ENCODE results near the gene NAA50. TPM values are rescaled to one million over a fixed set of nuclear protein-coding genes. Genes with fewer than 3 reads are reported as not detected.

Gene NAA50
- total and polyA plus RNA-seq, 5 donors = 26.5 to 91.7 (median 66.9) TPM

DNA sequence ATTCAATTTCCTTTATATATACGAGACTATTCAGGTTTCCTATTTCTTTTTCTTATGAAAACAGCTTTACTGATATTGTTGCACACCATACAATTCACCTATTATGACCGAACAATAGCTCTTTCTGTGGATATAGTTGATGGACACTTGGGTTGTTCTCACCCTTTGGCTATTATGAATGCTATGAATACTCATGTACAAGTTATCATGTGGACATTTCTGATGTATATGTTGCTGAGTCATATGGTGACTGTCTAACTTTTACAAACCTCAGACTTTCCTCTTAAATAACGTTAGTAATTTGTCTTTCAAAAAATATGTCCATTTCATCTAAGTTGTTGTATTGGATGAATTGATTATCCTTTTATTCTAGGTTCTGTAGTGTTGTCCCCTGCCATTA is 33.9 kb downstream of the NAA50 start:
- no peak for DNase-seq
- no peak overlapping the region for H3K4me3 ChIP-seq (ENCODE audit: low read length)
- intact Hi-C loops (cut with DNase I) = no loop called here
- no peaks in the 10 kb centered on the region for H3K9me3 ChIP-seq (ENCODE audit: control insufficient read depth, low read length)
- no peak overlapping the region for H3K27ac ChIP-seq (ENCODE audit: low read length)
- WGBS = 45% methylated on average over 3 of the region's 3 CpGs
- no peaks in the 10 kb centered on the region for H3K4me1 ChIP-seq (ENCODE audit: control insufficient read depth, insufficient read depth, low read length)
- ATAC-seq = no peak
- H3K27me3 ChIP-seq (ENCODE audit: control insufficient read depth, insufficient read depth) = no peaks in the 10 kb centered on the region

DNA sequence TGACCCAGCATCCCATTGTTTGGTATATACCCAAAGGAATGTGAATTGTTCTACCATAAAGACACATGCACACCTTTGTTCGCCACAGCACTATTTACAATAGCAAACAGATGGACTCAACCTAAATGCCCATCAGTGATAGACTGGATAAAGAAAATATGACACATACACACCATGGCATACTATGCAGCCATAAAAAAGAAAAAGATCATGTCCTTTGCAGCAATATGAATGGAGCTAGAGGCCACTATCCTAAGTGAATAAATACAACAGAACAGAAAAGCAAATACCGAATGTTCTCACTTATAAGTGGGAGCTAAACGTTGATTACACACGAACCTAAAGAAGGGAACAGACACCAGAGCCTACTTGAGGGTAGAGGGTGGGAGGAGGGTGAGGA is 38.2 kb downstream of the NAA50 start:
- DNase-seq (no peak), ATAC-seq (no peak)
- H3K9me3 ChIP-seq (ENCODE audit: control insufficient read depth, low read length) = no peaks in the 10 kb centered on the region
- H3K4me1 ChIP-seq (ENCODE audit: control insufficient read depth, insufficient read depth, low read length) = no peaks in the 10 kb centered on the region
- intact Hi-C loops (cut with DNase I) = no loop called here
- H3K27me3 ChIP-seq (ENCODE audit: control insufficient read depth, insufficient read depth) = no peaks in the 10 kb centered on the region
- H3K27ac ChIP-seq (ENCODE audit: low read length) = no peak overlapping the region
- no peak overlapping the region for H3K4me3 ChIP-seq (ENCODE audit: low read length)
- WGBS = 96% methylated on average over 4 of the region's 4 CpGs

DNA sequence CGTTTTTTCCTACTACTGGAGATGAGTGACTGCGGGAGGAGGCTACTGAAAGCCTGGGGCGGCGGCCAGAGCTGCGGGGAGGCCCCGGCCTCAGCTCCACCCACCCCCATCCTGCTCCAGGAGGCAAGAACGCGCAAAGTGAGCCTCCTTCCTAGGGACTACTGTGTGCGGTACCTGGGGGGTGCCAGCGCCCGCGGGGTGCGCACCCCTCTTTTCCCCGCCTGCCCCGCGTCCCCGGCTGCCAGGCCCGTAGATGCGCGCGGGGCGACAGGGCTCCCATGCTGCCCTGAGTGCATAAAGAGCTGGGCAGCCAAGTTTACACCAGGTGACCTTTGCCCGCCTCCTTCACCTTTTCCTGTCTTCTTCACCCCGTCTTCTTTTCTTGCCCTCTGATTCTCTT is 47.1 kb downstream of the NAA50 start:
- WGBS = 14% methylated on average over 24 of the region's 24 CpGs
- no peaks in the 10 kb centered on the region for H3K27me3 ChIP-seq (ENCODE audit: control insufficient read depth, insufficient read depth)
- DNase-seq = peak; percentile 22 to 66 (median 59)
- no peaks in the 10 kb centered on the region for H3K9me3 ChIP-seq (ENCODE audit: control insufficient read depth, low read length)
- H3K4me3 ChIP-seq (ENCODE audit: low read length) = peak overlapping the region; percentile 11
- no peak for ATAC-seq
- H3K4me1 ChIP-seq (ENCODE audit: control insufficient read depth, insufficient read depth, low read length) = no peaks in the 10 kb centered on the region
- H3K27ac ChIP-seq (ENCODE audit: low read length) = peak overlapping the region; percentile 3
- intact Hi-C loops (cut with DNase I) = no loop called here

DNA sequence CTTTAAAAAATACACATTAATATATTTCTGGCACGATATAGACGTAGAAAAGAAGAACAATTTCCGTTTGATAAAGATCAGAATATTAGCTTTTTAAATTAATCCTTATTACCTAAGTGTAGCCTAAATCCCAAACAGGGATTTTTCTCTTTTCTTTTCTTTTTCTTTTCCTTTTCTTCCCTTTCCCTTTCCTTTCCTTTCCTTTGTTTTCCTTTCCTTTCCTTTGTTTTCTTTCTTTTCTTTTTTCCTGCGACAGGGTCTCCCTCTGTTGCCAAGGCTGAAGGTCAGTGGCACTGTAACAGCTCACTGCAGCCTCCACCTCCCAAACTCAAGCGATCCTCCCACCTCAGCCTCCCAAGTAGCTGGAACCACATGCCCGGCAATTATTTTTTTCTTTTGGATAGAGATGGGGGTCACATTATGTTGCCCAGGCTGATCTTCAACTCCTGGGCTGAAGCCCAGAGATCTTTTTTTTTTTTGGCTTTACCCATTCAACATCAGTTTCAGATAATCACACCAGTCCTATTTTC is 47.8 kb downstream of the NAA50 start:
- 74% methylated on average over 6 of the region's 6 CpGs for WGBS
- no peaks in the 10 kb centered on the region for H3K27me3 ChIP-seq (ENCODE audit: control insufficient read depth, insufficient read depth)
- intact Hi-C loops (cut with DNase I) = no loop called here
- H3K4me3 ChIP-seq (ENCODE audit: low read length) = no peak overlapping the region
- ATAC-seq (no peak), DNase-seq (no peak)
- no peaks in the 10 kb centered on the region for H3K4me1 ChIP-seq (ENCODE audit: control insufficient read depth, insufficient read depth, low read length)
- H3K27ac ChIP-seq (ENCODE audit: low read length) = peak overlapping the region; percentile 36
- no peaks in the 10 kb centered on the region for H3K9me3 ChIP-seq (ENCODE audit: control insufficient read depth, low read length)

DNA sequence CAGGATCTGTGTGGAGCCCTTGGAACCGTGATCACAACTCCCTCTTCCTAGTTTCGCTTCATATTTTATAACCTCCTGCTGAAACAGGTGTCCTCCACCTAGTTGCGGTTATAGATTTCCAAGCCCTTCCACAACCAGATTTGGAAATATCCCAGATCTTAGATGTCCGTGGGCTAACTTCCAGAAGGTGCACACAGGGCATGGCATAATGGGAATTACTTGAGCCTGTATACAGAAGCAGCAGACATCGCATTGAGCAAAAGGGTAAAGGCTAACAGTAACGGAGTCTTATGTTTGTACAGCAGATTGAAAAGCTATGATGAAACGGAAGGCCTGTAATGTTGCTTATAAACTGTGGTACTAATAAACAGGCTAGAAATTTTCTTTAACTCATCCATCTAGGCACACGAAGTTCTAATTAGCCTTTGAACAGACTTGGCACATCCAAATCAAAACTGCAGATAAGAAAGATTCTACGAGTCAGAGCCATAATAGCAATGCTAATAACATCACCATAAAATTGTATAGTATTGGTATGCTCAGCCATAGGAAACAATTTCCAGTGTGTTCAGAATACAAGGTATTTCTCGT is 48.5 kb downstream of the NAA50 start:
- ATAC-seq = no peak

DNA sequence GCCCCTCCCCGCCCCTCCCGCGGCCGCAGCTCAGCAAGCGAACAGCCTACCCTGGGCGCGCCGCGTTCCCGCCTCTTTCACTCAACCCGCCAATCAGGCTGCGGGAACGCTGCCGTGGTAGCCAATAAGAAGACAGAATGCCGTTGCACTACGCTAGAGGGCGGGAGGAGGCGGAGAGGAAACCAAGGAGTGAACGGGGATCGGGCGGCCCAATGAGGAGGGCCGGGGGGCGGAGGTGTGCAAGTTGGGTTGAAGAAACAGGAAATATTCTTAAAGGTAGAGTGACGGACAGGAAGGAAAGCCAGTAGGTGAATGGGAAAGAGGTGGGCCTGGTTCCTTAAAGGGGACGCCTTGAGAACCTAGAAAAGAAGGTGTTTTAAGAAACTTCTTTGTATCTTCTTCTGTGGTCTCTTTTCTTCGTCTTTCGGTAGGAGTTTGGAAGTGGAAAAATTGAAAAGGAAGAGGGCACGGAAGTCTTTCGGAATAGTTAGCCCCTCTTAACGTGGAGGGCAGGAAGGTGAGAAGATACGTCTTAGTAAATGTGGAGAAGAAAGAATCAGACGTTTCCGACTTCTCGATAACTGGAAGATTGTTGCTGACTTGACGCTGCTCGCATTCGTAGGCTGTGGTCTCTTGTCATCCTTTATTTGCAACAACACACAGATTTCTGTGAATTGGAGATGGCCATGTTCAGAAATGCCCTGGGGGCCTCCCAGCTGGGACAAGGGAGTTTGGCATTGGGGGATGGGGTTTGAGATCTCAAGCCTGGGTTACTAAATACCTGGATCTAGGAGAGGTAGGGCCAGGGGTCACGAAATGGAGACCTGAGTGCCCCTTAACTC is 49.2 kb downstream of the NAA50 start:
- Histone ChIP-seq H3K4me3 (ENCODE audit: low read length) (peak overlapping the region; percentile 95), H3K4me1 (ENCODE audit: control insufficient read depth, insufficient read depth, low read length) (peaks cover 1% of the 10 kb centered on the region), H3K27ac (ENCODE audit: low read length) (peak overlapping the region; percentile 87), H3K27me3 (ENCODE audit: control insufficient read depth, insufficient read depth) (no peaks in the 10 kb centered on the region), H3K9me3 (ENCODE audit: control insufficient read depth, low read length) (no peaks in the 10 kb centered on the region)
- peak; percentile 99 to 100 (median 99) for DNase-seq
- WGBS = under 1% methylated on average over 38 of the region's 38 CpGs
- intact Hi-C loops (cut with DNase I) = no loop called here
- ATAC-seq = peak; percentile 98

More for the DNA sequence above, 48.5 kb downstream of the NAA50 start:
- WGBS = 6% methylated on average over 10 of the region's 10 CpGs
- Histone ChIP-seq H3K27ac (ENCODE audit: low read length) (peak overlapping the region; percentile 87), H3K4me1 (ENCODE audit: control insufficient read depth, insufficient read depth, low read length) (no peaks in the 10 kb centered on the region), H3K4me3 (ENCODE audit: low read length) (peak overlapping the region; percentile 90), H3K9me3 (ENCODE audit: control insufficient read depth, low read length) (no peaks in the 10 kb centered on the region), H3K27me3 (ENCODE audit: control insufficient read depth, insufficient read depth) (no peaks in the 10 kb centered on the region)
- no peak for DNase-seq
- intact Hi-C loops (cut with DNase I) = no loop called here

DNA sequence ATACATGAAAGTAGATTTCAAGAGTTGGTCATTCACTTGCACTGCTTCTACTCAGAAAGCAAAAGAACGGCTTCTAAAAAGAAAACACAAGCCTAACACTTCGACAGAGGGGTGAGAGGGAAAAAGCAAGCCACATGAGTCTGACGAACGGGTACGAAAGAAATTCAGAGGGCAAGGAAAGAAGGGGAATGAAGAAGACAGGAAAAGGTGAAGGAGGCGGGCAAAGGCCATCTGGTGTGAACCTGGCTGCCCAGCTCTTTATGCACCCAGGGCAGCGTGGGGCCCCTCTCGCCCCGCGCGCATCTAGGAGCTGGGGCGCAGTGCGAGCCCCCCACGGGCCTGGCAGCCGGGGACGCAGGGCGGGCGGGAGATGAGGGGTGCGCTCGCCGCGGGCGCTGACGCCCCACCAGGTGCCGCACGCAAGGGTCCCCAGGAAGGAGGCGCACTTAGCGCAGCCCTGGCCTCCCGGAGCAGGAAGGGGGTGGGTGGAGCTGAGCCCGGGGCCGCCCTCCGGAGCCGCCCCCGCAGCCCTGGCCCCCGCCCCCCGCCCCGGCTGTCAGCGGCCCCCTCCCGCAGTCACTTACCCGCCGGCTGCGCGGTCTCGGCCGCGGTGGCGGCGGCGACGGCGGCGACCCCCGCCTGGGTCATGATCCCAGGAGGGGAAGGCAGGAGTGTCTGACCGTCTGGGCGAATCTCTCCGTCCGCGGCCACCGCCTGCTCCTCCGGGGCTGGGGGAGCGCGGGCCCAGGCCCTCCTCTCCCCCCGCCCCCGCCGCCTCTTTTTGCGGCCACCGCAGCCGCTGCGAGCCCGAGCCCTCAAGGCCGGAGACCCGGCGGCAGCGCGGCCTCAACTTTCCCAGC is 50.0 kb downstream of the NAA50 start, which contains the start of gene USF3:
USF3 (minus strand) TSS at position 857 of the 860 bp plus-strand sequence. CDS start 21,764 bp downstream, outside the sequence.
- Histone ChIP-seq H3K27me3 (ENCODE audit: control insufficient read depth, insufficient read depth) (no peaks in the 10 kb centered on the region), H3K9me3 (ENCODE audit: control insufficient read depth, low read length) (no peaks in the 10 kb centered on the region), H3K4me3 (ENCODE audit: low read length) (peak within 1 kb of the TSS; percentile 95), H3K4me1 (ENCODE audit: control insufficient read depth, insufficient read depth, low read length) (peaks cover 3% of the 10 kb centered on the region), H3K27ac (ENCODE audit: low read length) (peak within 1 kb of the TSS; percentile 98)
- ATAC-seq (peak; percentile 89 to 90), DNase-seq (peak; percentile 77 to 92 (median 91))
- intact Hi-C loops (cut with DNase I) = loop anchor here in 1 of 4 donors (2.0 kb wide), 1 partner anchor 77 kb away; no protein-coding TSS in a partner anchor
- WGBS = under 1% methylated on average over 74 of the region's 75 CpGs

DNA sequence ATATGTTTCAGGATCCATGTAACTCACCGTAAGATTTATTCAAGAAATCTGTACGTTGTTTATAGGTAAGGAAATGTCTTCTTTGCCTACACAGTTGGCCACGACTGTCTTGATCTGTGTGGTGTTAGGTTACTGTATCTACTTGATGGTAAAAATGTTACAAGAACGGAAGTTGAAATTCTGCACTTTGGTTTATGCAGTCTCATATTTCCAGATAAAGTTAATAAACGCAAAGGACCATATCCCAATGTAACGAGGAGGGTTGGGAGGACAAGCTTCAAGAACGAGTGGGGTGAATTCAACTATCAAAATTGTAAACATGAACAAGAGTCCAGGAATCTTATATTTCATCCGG is 50.6 kb downstream of the NAA50 start:
- H3K4me1 ChIP-seq (ENCODE audit: control insufficient read depth, insufficient read depth, low read length) = peaks cover 3% of the 10 kb centered on the region
- intact Hi-C loops (cut with DNase I) = loop anchor here in 1 of 4 donors (2.0 kb wide), 1 partner anchor 77 kb away; no protein-coding TSS in a partner anchor
- ATAC-seq = no peak
- H3K9me3 ChIP-seq (ENCODE audit: control insufficient read depth, low read length) = no peaks in the 10 kb centered on the region
- H3K27me3 ChIP-seq (ENCODE audit: control insufficient read depth, insufficient read depth) = no peaks in the 10 kb centered on the region
- no peak for DNase-seq
- H3K27ac ChIP-seq (ENCODE audit: low read length) = no peak overlapping the region
- H3K4me3 ChIP-seq (ENCODE audit: low read length) = peak overlapping the region; percentile 95
- WGBS = 19% methylated on average over 8 of the region's 8 CpGs

DNA sequence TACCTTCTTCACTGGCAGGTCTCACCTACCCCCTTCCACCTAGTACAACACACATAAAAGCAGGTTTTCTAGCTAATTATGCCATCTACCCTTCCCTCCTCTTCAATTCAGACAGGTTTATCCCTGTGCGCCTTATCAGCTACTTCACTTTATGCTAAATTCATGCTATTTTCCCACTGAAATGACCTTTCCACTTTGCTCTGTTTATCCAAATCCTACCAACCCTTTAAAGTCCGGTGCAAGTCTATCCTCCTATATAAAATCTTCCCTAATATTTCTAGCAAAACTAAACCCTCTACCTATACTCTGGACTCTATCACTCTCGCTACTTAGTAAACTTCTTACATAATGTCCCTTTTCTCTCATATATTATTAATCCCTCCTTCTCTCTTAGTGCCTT is 55.6 kb downstream of the NAA50 start:
- Histone ChIP-seq H3K4me3 (ENCODE audit: low read length) (no peak overlapping the region), H3K27me3 (ENCODE audit: control insufficient read depth, insufficient read depth) (no peaks in the 10 kb centered on the region), H3K27ac (ENCODE audit: low read length) (no peak overlapping the region), H3K4me1 (ENCODE audit: control insufficient read depth, insufficient read depth, low read length) (peaks cover 7% of the 10 kb centered on the region), H3K9me3 (ENCODE audit: control insufficient read depth, low read length) (no peaks in the 10 kb centered on the region)
- 96% methylated on average over 3 of the region's 3 CpGs for WGBS
- DNase-seq (no peak), ATAC-seq (no peak)
- intact Hi-C loops (cut with DNase I) = no loop called here

DNA sequence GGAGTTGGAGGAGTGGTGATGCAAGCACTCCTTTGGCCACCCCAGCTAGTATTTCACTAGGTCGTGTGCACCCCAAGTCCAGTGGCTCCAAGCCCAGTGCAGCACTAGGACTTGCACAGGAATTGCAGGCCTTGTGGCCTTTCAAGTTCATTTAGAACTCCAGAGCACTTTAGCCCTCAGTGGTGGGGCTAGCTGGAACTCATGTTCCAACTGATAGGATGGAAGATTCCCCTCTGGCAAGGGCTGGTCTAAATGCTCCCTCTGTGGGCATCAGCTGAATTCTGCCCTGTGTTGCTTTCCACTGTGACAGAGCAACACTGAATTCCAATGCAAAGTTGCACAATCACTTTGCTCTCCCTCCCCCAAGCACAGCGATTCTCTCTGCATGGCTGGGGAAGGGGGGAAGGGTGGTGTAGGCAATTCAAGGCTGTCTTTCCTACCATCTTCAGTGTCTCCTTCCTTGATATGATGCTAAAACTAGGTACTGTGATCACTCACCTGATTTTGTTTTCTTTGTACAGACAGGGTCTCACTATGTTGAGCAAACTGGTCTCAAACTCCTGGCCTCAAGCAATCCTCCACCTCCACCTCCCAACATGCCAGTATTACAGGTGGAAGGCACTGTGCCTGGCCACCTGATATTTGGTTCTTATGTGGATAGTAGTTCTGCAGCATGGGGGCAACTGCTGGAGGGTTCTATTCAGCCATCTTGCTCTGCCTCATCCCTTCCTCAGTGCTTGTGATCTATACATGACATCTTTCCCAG is 59.9 kb downstream of the NAA50 start:
- 65% methylated on average over 2 of the region's 2 CpGs for WGBS
- Histone ChIP-seq H3K4me3 (ENCODE audit: low read length) (no peak overlapping the region), H3K9me3 (ENCODE audit: control insufficient read depth, low read length) (no peaks in the 10 kb centered on the region), H3K4me1 (ENCODE audit: control insufficient read depth, insufficient read depth, low read length) (peaks cover 4% of the 10 kb centered on the region), H3K27ac (ENCODE audit: low read length) (no peak overlapping the region), H3K27me3 (ENCODE audit: control insufficient read depth, insufficient read depth) (no peaks in the 10 kb centered on the region)
- intact Hi-C loops (cut with DNase I) = no loop called here
- DNase-seq (peak in 2 of 3 donors; percentile 19 to 42), ATAC-seq (peak; percentile 20 to 66)

All from right cardiac atrium (tissue), 5 donors.